A673 (cell line): ENCODE measurements around the gene GSG1L. TPM values are rescaled to one million over a fixed set of nuclear protein-coding genes. Genes with fewer than 3 reads are reported as not detected.

ENCODE experiments used
- BruUV-seq: library from RNA; stranded (reverse); fragments of 400-500 nt; replicated peaks from 2 replicates; lab custom pipeline; 2021; lab: Mats Ljungman, UMichigan
- CTCF ChIA-PET: fragments of 300-600 bp; sonication (Branson Sonifier 250); formaldehyde crosslinking; loops from one replicate; lab custom pipeline; 2022; ENCODE audit warnings: antibody characterized with exemption; lab: Charles Lee
- POLR2A ChIA-PET: fragments of 300-600 bp; sonication (Branson Sonifier 250); formaldehyde crosslinking; loops from one replicate; lab custom pipeline; 2022; ENCODE audit warnings: antibody characterized with exemption; ENCODE audit not compliant: low non-redundant PET; lab: Charles Lee
- DNase-seq: peaks from one replicate; pipeline ENCODE4 v3.0.0-alpha.2; 2015; ENCODE audit warnings: low spot score
- H3K27ac ChIP-seq: fragments of 200-600 bp; sonication (generic); 2 replicates; pipeline ENCODE4 v1.5.1; 2016; ENCODE audit warnings: mixed run types, low read depth, mild to moderate bottlenecking, mixed read lengths, antibody characterized with exemption, low read length; ENCODE audit not compliant: poor library complexity, severe bottlenecking
- H3K27me3 ChIP-seq: fragments of 200-600 bp; sonication (generic); replicated peaks from 2 replicates; pipeline ENCODE4 v1.6.1; 2017; ENCODE audit warnings: mixed run types, low read depth, mild to moderate bottlenecking, mixed read lengths, antibody characterized with exemption, low read length; ENCODE audit not compliant: insufficient read depth, poor library complexity
- H3K36me3 ChIP-seq: fragments of 200-600 bp; sonication (generic); 2 replicates; pipeline ENCODE4 v1.6.1; 2016; ENCODE audit warnings: mixed run types, mild to moderate bottlenecking, mixed read lengths, antibody characterized with exemption, low read length; ENCODE audit not compliant: insufficient read depth, poor library complexity, severe bottlenecking
- H3K4me1 ChIP-seq: fragments of 200-600 bp; sonication (generic); 2 replicates; pipeline ENCODE4 v1.6.1; 2017; ENCODE audit warnings: mixed run types, mild to moderate bottlenecking, mixed read lengths, antibody characterized with exemption, low read length; ENCODE audit not compliant: insufficient read depth, poor library complexity, severe bottlenecking
- H3K4me3 ChIP-seq: fragments of 200-600 bp; sonication (generic); 2 replicates; pipeline ENCODE4 v1.5.1; 2016; ENCODE audit warnings: low read depth, mixed run types, mild to moderate bottlenecking, mixed read lengths, low read length; ENCODE audit not compliant: poor library complexity, severe bottlenecking
- H3K9me3 ChIP-seq: fragments of 200-600 bp; sonication (generic); 2 replicates; pipeline ENCODE4 v1.6.1; 2016; ENCODE audit warnings: mixed run types, low read depth, mild to moderate bottlenecking, mixed read lengths, antibody characterized with exemption, low read length; ENCODE audit not compliant: poor library complexity, severe bottlenecking
- EZH2 ChIP-seq: fragments of 200-600 bp; sonication (generic); IDR thresholded peaks from 2 replicates; pipeline ENCODE4 v1.6.1; 2017; ENCODE audit warnings: borderline replicate concordance, low read depth, mild to moderate bottlenecking, mixed read lengths, antibody characterized with exemption, low read length; ENCODE audit not compliant: poor library complexity, severe bottlenecking
- intact Hi-C: fragments of 100-400 bp; cut with micrococcal nuclease; formaldehyde crosslinking; loops from one replicate; pipeline ENCODE4 v1.10.0; 2022; ENCODE audit not compliant: unreplicated experiment
- total RNA-seq: library from RNA; stranded (reverse); gene quantifications from 2 replicates; pipeline ENCODE4 v1.2.3, GENCODE V29; 2021
- TF ChIP-seq, protein P1 (sequence below): fragments of 300-800, 200-600 bp; sonication (generic); conservative IDR thresholded peaks from 2 replicates; pipeline ENCODE4 v1.5.1; 2017; ENCODE audit warnings: low read depth, mild to moderate bottlenecking, antibody characterized with exemption, low read length, moderate library complexity, mixed read lengths

GSG1L gene
- total RNA-seq, 1 experiment from 2014 or later: not detected

DNA sequence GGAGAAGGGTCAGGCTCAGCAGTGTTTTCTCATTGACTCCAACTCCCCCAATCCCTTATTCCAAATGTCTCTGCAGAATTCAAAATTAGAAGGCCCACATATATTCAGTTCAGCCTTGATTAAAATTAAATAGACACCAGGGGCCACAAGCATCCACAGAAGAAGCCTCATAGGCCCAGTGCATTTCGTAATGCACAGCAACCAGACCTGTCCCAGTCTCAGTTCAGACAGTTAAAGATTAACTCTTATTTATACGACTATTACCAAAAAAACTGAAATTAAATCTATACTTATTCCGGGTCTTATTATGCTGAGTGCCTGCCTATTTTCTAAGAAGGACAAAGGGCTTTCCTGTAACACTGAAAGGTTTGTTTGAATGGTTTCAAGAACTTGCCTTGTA lies 41.8 kb upstream of the GSG1L start:
- ChIA-PET POLR2A (no interaction called here), CTCF (no interaction called here)
- H3K4me1 ChIP-seq: no peaks in the 10 kb centered on the region
- no peak overlapping the region for H3K27ac ChIP-seq
- no peaks in the 10 kb centered on the region for H3K27me3 ChIP-seq
- H3K9me3 ChIP-seq: no peaks in the 10 kb centered on the region
- BruUV-seq: no TSS peak
- H3K4me3 ChIP-seq: no peak overlapping the region
- TF ChIP-seq EZH2: no peak
- TF ChIP-seq, protein P1, sequence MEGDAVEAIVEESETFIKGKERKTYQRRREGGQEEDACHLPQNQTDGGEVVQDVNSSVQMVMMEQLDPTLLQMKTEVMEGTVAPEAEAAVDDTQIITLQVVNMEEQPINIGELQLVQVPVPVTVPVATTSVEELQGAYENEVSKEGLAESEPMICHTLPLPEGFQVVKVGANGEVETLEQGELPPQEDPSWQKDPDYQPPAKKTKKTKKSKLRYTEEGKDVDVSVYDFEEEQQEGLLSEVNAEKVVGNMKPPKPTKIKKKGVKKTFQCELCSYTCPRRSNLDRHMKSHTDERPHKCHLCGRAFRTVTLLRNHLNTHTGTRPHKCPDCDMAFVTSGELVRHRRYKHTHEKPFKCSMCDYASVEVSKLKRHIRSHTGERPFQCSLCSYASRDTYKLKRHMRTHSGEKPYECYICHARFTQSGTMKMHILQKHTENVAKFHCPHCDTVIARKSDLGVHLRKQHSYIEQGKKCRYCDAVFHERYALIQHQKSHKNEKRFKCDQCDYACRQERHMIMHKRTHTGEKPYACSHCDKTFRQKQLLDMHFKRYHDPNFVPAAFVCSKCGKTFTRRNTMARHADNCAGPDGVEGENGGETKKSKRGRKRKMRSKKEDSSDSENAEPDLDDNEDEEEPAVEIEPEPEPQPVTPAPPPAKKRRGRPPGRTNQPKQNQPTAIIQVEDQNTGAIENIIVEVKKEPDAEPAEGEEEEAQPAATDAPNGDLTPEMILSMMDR: no peak
- H3K36me3 ChIP-seq: peaks cover 83% of the 10 kb centered on the region
- intact Hi-C loops: loop anchor here (10.0 kb wide), 1 partner anchor 50 kb away; no protein-coding TSS in a partner anchor
- no peak for DNase-seq

DNA sequence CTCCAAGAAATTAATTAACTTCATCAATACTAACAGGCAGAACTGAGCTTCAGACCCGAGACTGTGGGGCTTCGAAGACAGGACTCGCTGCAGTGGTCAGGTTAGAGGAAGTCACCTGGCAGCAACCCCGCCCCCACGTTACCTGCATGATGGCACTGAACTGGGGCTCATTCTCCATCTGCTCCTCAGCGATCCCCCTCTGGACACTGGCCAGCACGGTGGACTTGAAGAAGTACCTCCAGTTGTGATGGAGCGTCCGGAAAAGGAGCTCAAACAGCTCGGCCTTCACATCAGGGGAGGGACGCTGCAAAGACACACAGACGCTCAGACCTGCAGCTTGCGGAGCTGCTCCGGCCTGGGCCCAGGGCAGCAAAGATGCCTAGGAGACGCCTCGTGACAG lies 40.9 kb upstream of the GSG1L start:
- ChIA-PET CTCF (no interaction called here), POLR2A (no interaction called here)
- no TSS peak for BruUV-seq
- intact Hi-C loops: loop anchor here (10.0 kb wide), 1 partner anchor 50 kb away; no protein-coding TSS in a partner anchor
- Histone ChIP-seq H3K4me3 (no peak overlapping the region), H3K27ac (no peak overlapping the region), H3K36me3 (peaks cover 82% of the 10 kb centered on the region), H3K9me3 (no peaks in the 10 kb centered on the region), H3K4me1 (no peaks in the 10 kb centered on the region), H3K27me3 (no peaks in the 10 kb centered on the region)
- DNase-seq: no peak
- TF ChIP-seq, protein P1: no peak
- TF ChIP-seq EZH2: no peak

DNA sequence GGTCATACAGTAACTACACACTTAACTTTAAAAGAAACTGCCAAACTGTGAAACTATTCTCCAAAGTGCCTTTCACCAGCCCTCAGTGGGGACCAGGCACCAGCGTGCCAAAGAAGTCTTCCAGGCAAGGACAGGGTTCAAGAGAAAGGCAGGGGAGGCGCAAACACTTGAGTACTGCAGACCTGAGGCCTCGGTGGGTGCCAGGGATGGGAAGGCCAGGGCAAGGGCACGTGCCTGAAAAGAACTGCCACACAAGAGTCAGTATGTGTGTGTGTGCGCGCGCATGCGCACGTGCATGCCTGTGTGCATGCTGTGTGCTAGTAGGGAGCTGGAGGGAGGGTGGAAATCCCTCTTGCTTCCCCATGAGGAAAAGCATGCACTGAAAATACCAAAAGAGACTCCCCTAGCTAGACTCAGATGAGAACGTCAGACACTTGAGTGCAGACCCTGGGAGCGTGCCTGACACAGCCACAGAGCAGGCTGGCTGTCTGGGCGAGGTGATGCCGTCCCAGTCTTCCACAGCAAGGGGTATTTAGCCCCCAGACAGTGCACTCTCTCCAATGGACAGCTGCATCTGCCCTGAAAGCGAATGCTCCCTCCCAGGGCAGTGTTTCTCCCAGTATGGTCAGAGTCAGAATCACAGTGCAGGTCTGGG lies 40.1 kb upstream of the GSG1L start:
- ChIA-PET CTCF (no interaction called here), POLR2A (no interaction called here)
- H3K4me1 ChIP-seq: no peaks in the 10 kb centered on the region
- no TSS peak for BruUV-seq
- TF ChIP-seq, protein P1: no peak
- no peak for TF ChIP-seq EZH2
- no peaks in the 10 kb centered on the region for H3K27me3 ChIP-seq
- intact Hi-C loops: loop anchor here (10.0 kb wide), 1 partner anchor 51 kb away; no protein-coding TSS in a partner anchor
- peaks cover 87% of the 10 kb centered on the region for H3K36me3 ChIP-seq
- no peak overlapping the region for H3K27ac ChIP-seq
- DNase-seq: no peak
- H3K4me3 ChIP-seq: no peak overlapping the region
- no peaks in the 10 kb centered on the region for H3K9me3 ChIP-seq
